Dendritic cell treated with granulocyte-macrophage colony-stimulating factor and Interleukin-4, amounts not matched to agents 40 ng/mL and 50 ng/mL, for 4 days (primary cell): Measurements from ENCODE around the gene DLL4.

Source experiments
- H3K27ac Mint-ChIP-seq: one replicate; pipeline ENCODE4 v1.8.0; 2022; ENCODE audit warnings: mild to moderate bottlenecking, mixed read lengths
- H3K27me3 Mint-ChIP-seq: one replicate; pipeline ENCODE4 v1.8.0; 2022; ENCODE audit warnings: mild to moderate bottlenecking, mixed read lengths
- H3K36me3 Mint-ChIP-seq: one replicate; pipeline ENCODE4 v1.8.0; 2022; ENCODE audit warnings: low read depth, mixed read lengths
- H3K4me1 Mint-ChIP-seq: one replicate; pipeline ENCODE4 v1.8.0; 2022; ENCODE audit warnings: low read depth, mixed read lengths
- H3K4me3 Mint-ChIP-seq: one replicate; pipeline ENCODE4 v1.8.0; 2022; ENCODE audit warnings: mild to moderate bottlenecking, moderate library complexity, mixed read lengths
- H3K9me3 Mint-ChIP-seq: one replicate; pipeline ENCODE4 v1.8.0; 2022; ENCODE audit warnings: mixed read lengths
- intact Hi-C: fragments of 100-400 bp; cut with micrococcal nuclease; formaldehyde crosslinking; loops from one replicate; pipeline ENCODE4 v1.15.0; 2022

DLL4 gene

DNA sequence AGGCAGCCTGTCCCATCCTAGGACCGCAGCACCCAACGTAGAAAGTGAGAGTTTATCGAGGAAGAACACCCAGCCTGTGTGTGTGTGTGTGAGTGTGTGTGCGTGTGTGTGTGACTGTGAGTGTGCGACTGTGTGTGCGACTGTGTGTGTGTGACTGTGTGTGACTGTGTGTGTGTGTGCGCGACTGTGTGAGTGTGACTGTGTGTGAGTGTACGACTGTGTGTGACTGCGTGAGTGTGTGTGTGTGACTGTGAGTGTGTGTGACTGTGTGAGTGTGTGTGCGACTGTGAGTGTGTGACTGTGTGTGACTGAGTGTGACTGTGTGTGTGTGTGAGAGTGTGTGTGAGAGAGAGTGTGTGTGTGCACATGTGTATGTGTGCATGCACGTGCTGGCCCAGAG, 15.1 kb upstream of the DLL4 start:
- no peaks in the 10 kb centered on the region for H3K27me3 Mint-ChIP-seq
- no peaks in the 10 kb centered on the region for H3K36me3 Mint-ChIP-seq
- intact Hi-C loops = no loop called here
- H3K27ac Mint-ChIP-seq = no peak overlapping the region
- H3K9me3 Mint-ChIP-seq = no peaks in the 10 kb centered on the region
- H3K4me1 Mint-ChIP-seq = peaks cover 15% of the 10 kb centered on the region
- no peak overlapping the region for H3K4me3 Mint-ChIP-seq

DNA sequence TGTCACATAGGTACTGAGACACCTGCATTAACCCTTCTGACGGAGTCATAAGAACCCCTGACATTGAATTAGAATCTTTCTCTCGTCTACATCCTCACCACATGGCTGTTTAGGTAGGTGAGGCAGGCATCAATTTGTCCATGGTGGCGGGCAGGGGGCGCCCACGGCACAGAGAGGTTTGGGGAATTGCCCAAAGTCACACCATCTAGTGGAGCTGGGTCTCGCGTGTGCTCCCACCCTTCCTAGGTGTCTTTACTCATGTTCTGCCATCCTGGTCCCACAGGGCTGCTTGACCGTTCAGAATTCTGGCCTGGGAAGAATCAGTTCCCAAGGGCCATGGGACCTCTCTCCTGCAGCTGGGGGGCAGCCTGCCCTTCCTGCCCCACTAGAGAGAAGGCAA, 14.7 kb upstream of the DLL4 start:
- H3K27ac Mint-ChIP-seq = no peak overlapping the region
- no peaks in the 10 kb centered on the region for H3K9me3 Mint-ChIP-seq
- H3K4me3 Mint-ChIP-seq = no peak overlapping the region
- H3K27me3 Mint-ChIP-seq = no peaks in the 10 kb centered on the region
- H3K36me3 Mint-ChIP-seq = no peaks in the 10 kb centered on the region
- intact Hi-C loops = no loop called here
- peaks cover 10% of the 10 kb centered on the region for H3K4me1 Mint-ChIP-seq

DNA sequence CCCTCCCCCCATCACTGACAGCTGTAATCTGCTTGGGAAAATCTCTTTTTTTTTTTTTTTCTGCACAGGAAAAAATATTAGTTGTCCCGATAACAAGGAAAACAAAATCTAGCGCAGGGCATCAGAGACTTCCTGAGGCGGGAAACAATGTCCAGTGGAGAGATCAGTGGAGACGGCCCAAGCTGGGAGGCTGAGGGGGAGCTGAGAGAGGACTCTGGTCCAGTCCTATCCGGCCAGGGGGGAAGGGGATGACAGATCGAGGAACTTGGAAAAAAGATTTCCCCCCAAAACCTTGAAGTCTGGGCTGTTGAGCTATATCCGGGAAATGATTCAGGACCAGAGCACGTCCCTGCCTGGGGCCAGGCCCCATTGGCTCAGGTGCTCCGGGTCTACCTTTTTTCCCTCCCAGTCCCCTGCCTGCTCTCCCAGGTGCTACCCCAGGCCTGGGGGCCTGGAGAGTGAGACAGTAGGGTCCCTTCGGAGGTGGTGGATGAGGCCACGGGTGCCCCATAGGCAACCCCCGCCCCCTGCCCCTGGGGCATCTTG, 14.0 kb upstream of the DLL4 start:
- no peak overlapping the region for H3K27ac Mint-ChIP-seq
- no peaks in the 10 kb centered on the region for H3K9me3 Mint-ChIP-seq
- no peaks in the 10 kb centered on the region for H3K27me3 Mint-ChIP-seq
- no peaks in the 10 kb centered on the region for H3K36me3 Mint-ChIP-seq
- H3K4me1 Mint-ChIP-seq = peaks cover 3% of the 10 kb centered on the region
- H3K4me3 Mint-ChIP-seq = no peak overlapping the region
- intact Hi-C loops = no loop called here

DNA sequence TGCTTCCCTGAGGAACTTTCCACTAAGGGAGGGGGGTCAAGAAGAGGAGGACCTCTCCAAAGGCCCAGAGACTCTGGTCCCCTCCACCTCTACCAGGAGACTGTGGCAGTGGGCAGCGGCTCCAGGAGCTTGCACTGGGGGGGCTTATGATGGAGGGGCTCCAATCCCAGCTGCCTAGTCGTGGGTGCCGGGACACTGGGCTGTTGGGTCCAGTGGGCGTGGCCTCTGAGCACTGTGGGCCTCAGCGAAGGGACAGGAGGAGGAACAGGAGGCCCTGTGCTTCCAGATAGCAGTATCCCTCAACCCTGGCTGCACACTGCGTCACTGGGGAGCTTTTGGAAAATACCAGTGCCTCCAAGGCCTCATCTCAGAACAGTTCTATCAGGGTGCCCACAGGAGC, 13.5 kb upstream of the DLL4 start:
- intact Hi-C loops = no loop called here
- no peak overlapping the region for H3K27ac Mint-ChIP-seq
- H3K9me3 Mint-ChIP-seq = no peaks in the 10 kb centered on the region
- H3K4me3 Mint-ChIP-seq = no peak overlapping the region
- H3K4me1 Mint-ChIP-seq = no peaks in the 10 kb centered on the region
- peaks cover 2% of the 10 kb centered on the region for H3K27me3 Mint-ChIP-seq
- no peaks in the 10 kb centered on the region for H3K36me3 Mint-ChIP-seq

DNA sequence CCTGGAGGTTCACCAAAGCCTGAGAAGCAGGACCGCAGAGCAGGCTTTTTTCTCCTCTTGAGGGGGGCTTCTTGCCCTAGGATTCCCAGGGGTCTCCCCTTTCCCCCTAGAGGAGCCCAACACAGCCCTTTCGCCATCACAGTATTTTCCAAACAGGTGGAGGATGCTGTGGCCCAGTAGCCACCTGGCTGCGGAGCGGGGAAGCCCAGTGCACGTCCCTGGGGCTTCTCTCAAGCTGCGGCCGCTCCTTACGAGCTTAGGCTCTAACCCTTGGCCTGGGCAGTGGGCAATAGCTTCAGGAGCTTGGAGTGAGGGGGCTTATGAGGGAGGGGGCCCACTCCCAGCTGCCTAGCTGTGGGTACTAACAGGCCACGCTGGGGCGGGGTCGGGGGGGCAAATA, 11.6 kb upstream of the DLL4 start:
- Mint-ChIP-seq H3K9me3 (no peaks in the 10 kb centered on the region), H3K27ac (no peak overlapping the region), H3K36me3 (no peaks in the 10 kb centered on the region), H3K27me3 (peaks cover 10% of the 10 kb centered on the region), H3K4me1 (no peaks in the 10 kb centered on the region), H3K4me3 (no peak overlapping the region)
- intact Hi-C loops = no loop called here

DNA sequence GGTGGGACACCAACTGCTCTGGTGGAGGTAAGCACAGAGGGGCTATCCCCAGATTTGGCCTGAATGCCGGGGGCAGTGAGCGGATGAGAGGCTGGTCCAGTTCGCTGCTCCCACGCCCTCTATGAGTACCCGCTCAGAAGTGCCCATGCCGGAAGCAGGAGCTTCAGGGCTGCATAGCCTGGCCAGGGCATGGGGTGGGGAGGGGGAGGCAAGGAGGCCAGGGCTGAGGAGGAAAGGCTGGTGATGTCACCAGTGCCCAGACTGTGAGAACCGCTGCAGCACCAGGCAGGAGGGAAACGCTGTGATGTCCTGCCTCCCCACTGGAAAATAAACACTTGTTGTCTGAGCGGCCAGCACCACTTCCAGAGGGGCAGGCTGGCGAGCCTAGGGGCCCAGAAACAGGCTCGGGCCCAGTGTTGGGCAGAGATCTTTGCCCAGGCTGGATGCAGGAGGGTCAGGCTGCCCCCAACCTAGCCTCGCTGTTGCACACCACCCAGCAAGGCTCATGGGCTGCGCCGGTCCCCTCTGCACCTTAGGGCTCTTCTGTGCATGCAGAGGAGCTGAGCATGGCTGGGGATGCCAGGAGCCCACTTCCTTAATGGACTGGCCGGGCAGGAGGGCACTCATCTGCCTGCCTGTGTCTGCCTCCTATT, 10.9 kb upstream of the DLL4 start:
- Mint-ChIP-seq H3K9me3 (no peaks in the 10 kb centered on the region), H3K27ac (no peak overlapping the region), H3K27me3 (peaks cover 16% of the 10 kb centered on the region), H3K4me1 (no peaks in the 10 kb centered on the region), H3K4me3 (no peak overlapping the region), H3K36me3 (no peaks in the 10 kb centered on the region)
- intact Hi-C loops = no loop called here

DNA sequence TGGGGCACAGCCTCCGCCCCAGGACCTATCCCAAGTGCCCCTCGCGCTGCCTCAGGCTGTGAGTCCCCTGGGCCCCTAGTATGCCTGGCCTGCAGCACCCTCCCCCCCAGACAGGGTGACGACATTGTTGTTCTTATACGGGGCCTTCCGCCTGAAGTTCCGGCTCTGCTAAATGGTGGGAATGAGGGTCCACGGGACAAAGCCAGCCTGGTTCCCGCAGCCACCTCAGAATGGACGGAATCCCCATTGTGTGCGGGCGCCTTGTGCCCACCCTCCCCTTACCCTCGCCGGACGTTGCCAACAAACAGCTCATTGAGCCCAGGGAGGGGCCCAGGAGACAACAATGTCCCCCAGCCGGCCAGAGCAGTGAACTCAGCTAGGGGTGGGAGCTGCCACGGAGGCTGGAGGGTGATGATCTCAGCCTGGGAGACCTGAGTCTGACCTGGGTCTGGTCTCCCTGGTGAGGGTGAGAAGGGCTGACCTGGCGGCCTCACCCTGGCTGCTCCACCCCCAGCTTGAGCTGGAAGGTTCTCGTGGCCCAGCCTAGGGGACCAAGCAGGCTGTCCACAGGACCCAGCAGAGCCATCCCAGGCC, 10.2 kb upstream of the DLL4 start:
- H3K9me3 Mint-ChIP-seq = no peaks in the 10 kb centered on the region
- H3K27me3 Mint-ChIP-seq = peaks cover 20% of the 10 kb centered on the region
- intact Hi-C loops = no loop called here
- no peaks in the 10 kb centered on the region for H3K4me1 Mint-ChIP-seq
- H3K4me3 Mint-ChIP-seq = no peak overlapping the region
- no peak overlapping the region for H3K27ac Mint-ChIP-seq
- no peaks in the 10 kb centered on the region for H3K36me3 Mint-ChIP-seq

DNA sequence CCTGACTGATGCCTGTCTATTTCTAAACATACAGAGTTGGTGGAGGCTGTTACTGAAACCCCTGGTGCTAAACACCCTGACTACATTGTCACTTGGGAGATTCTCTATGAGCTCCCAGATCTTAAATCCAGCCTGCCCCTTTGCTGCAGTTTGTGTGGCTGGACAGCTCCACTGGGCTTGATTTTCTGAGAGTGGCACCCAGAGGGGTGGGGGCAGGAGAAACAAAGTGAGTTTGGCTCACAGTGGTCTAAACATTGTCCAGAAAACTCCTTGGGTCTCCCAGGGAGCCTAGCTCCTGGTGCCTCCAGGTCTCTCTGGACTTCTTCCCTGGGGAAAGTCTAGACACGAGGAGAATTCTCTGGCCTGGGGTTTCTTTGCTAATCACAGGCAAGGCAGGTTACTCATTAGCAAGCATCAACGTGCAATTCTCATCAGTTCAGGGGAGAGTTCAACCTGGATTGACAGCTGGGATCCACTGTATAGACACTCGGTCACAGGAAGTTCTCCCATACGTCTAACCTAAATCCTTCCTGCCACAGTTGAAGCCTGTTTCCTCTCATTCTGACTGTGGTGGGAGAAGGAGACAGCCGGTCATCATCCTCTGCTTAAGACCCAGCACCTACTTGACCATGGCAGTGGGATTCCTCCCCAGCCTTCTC, 7.1 kb upstream of the DLL4 start:
- Mint-ChIP-seq H3K36me3 (no peaks in the 10 kb centered on the region), H3K4me1 (peaks cover 19% of the 10 kb centered on the region), H3K27ac (no peak overlapping the region), H3K9me3 (no peaks in the 10 kb centered on the region), H3K4me3 (no peak overlapping the region), H3K27me3 (peaks cover 52% of the 10 kb centered on the region)
- intact Hi-C loops = no loop called here

DNA sequence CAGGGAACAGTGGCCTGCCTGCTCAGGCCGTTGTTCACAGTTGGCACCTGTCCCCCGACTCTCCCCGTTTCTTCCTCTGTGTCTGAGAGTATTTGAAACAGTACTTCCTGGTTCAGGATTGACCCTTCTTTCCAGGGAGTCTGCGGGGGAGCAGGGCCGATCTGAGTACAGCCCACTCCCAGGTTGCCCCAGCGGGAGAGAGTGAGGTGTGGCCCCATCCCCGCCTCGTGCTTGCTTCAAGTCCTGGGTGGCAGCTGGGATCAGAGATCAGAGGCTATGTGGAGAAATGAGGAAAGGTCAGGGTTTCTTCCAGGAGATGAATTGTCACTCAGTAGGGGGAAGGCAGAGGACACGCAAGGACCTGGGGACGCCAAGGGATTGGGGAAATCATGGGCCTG, 6.5 kb upstream of the DLL4 start:
- Mint-ChIP-seq H3K27me3 (peaks cover 58% of the 10 kb centered on the region), H3K4me3 (no peak overlapping the region), H3K4me1 (peaks cover 24% of the 10 kb centered on the region), H3K36me3 (no peaks in the 10 kb centered on the region), H3K9me3 (no peaks in the 10 kb centered on the region), H3K27ac (no peak overlapping the region)
- intact Hi-C loops = no loop called here

DNA sequence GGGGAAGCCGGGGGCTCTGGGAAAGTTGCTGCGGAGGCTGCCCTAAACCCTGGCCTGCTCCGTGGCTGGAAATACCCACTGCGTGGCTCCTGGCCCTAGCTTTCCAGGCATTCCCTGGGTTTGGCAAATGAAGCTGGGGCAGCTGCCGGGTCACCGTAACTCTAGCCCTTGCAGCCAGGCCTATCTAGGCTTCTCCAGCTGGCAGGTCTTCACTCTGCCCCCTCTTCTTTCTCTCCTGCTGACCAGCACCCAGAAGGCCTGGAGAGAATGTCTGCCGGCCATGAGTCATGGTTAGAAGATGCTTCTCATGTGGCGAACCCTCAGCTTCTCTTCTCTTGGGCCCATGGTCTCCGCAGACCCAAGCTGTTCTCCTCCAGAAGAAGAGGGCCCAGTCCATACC, 5.6 kb upstream of the DLL4 start:
- no peak overlapping the region for H3K4me3 Mint-ChIP-seq
- no peaks in the 10 kb centered on the region for H3K36me3 Mint-ChIP-seq
- H3K9me3 Mint-ChIP-seq = no peaks in the 10 kb centered on the region
- H3K27me3 Mint-ChIP-seq = peaks cover 67% of the 10 kb centered on the region
- intact Hi-C loops = no loop called here
- H3K27ac Mint-ChIP-seq = no peak overlapping the region
- peaks cover 27% of the 10 kb centered on the region for H3K4me1 Mint-ChIP-seq

DNA sequence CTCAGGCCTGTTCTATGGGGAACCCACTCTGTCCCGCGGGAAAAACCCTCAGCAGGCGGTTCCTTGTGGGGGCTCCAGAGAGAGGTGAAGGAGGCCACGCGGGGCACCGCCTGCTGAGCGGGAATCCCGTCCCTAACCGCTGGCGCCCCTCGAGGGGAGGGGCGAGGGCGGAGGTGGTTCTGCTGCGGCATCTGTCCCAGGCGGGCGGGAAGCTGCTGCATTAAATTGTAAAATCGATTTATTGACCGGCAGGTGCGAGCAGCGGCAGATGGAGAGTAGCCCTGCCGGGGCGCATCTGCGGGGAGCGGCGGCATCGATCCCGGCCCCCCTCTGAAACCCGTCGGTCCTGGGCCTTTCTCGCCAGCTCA, 3.7 kb upstream of the DLL4 start:
- H3K27ac Mint-ChIP-seq = no peak overlapping the region

DNA sequence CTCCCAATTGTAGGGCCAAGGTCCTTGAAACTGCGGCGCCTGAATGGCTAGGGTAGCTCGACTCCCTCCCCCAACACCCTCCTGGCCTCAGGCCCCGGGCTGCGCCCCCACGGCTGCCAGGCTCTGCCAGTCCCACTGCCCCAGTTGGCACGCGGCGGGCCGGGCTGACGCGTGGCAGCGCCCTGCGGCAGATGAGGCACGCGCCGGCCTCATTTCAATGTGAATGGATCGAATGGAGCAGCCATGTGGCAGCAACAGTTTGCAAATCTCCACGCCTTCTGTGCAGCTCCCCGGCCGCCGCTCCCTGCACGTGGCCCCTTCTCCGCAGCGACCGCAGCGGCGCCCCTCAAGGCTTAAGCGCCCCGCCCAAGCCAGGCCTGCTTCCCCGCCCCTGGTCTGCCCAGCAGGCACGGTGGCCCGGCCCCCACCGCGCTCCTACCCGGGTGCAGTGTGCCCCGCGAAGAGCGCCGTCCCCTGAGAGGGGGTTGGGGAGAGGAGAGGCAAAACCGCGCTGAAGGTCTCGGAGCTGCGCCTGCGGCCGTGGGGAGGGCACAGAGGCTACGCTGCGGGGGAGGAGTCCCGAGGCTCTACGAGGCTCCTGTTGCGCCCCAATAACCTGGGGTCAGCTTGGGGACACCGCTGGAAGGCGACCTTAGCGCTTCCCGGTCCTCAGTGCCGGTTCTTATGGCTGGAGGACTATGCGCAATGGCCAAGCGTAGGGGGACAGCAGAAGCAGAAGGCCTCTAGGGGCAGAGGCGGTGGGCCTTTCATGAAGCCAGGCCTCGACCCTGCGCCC, 3.1 kb upstream of the DLL4 start:
- H3K4me3 Mint-ChIP-seq = peak overlapping the region; percentile 21
- no peaks in the 10 kb centered on the region for H3K36me3 Mint-ChIP-seq
- no peak overlapping the region for H3K27ac Mint-ChIP-seq
- peaks cover 87% of the 10 kb centered on the region for H3K27me3 Mint-ChIP-seq
- H3K9me3 Mint-ChIP-seq = no peaks in the 10 kb centered on the region
- H3K4me1 Mint-ChIP-seq = peaks cover 52% of the 10 kb centered on the region
- intact Hi-C loops = no loop called here

More for the DNA sequence above, 3.7 kb upstream of the DLL4 start:
- Mint-ChIP-seq H3K27me3 (peaks cover 86% of the 10 kb centered on the region), H3K36me3 (no peaks in the 10 kb centered on the region), H3K4me3 (no peak overlapping the region), H3K4me1 (peaks cover 46% of the 10 kb centered on the region), H3K9me3 (no peaks in the 10 kb centered on the region)
- intact Hi-C loops = no loop called here

DNA sequence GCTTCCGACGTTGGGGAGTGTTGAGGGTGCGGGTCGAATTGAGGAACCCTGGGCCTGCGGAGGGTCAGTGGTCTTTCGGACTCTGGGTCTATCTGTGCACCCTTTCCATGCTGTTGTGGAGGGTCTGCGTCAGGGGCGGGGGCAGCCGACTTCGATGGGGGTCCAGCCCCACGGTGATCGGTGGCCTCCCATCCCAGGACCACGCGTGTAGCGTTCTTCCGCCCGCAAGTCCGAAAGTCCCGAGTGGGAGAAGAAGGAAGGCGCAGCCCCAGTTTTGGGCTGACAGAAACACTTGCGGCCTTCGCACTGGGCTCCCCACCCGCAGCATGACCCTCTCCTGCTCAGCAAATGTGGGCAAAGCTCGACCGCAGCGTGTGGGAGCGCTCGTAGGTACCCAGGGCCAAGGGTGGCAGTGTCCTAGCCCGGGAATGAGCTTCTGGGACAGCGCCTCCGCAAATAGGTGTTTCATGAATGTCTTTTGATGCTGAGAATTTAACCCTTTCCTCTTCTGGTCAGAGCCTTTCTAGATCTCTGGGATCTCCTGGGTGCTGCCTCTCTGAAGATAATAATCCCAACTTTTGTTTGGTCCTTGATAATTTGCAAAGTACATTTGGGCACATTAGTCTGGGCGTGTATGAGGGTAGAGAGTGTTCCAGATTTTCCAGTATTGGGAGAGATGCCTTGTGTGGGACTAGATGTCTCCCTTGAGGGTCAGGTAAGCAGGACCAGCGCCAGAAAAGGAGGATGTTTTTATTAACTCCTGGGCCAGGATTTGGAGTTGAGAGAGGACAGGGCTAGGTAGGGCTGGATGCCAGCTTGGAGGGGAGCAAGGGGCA, 2.3 kb upstream of the DLL4 start:
- intact Hi-C loops = no loop called here
- no peak overlapping the region for H3K27ac Mint-ChIP-seq
- H3K27me3 Mint-ChIP-seq = peaks cover 95% of the 10 kb centered on the region

More for the DNA sequence above, 2.3 kb upstream of the DLL4 start:
- H3K9me3 Mint-ChIP-seq = no peaks in the 10 kb centered on the region
- H3K4me3 Mint-ChIP-seq = no peak overlapping the region
- H3K4me1 Mint-ChIP-seq = peaks cover 55% of the 10 kb centered on the region
- no peaks in the 10 kb centered on the region for H3K36me3 Mint-ChIP-seq
